CD14-positive monocyte (primary cell): Measurements from ENCODE around the gene SETD4. TPM values are rescaled to one million over a fixed set of nuclear protein-coding genes. Genes with fewer than 3 reads are reported as not detected.

Experiments used
- DNase-seq, 3 donors: peaks; one replicate each; pipeline ENCODE4 v3.0.0-alpha.2; 2011 to 2022
- H2AFZ ChIP-seq: 2 replicates; pipeline ENCODE4 v1.6.0; 2012; ENCODE audit warnings: mild to moderate bottlenecking, low read depth, low read length, inconsistent platforms; ENCODE audit not compliant: insufficient read depth, poor library complexity, severe bottlenecking
- H3K27ac ChIP-seq, 2 donors: 1 replicate in 1 of 2; 2 replicates in 1 of 2; pipeline ENCODE4 v1.5.1; 2012 to 2013; ENCODE audit warnings: low read length in 2 of 2, control low read depth in 1 of 2, inconsistent platforms in 1 of 2, low read depth in 1 of 2, mild to moderate bottlenecking in 1 of 2
- H3K27me3 ChIP-seq, 2 donors: one replicate each; pipeline versions ENCODE4 v1.6.0 to v1.6.1; 2011 to 2013; ENCODE audit warnings: low read length in 2 of 2; ENCODE audit not compliant: control insufficient read depth in 2 of 2, insufficient read depth in 2 of 2
- H3K36me3 ChIP-seq, 2 donors: replicated peaks in 1 of 2; 1 replicate in 1 of 2; 2 replicates in 1 of 2; pipeline versions ENCODE4 v1.5.1 to v1.6.1; 2012 to 2013; ENCODE audit warnings: low read length in 2 of 2, control low read depth in 1 of 2, inconsistent platforms in 1 of 2, mild to moderate bottlenecking in 1 of 2; ENCODE audit not compliant: insufficient read depth in 2 of 2, control insufficient read depth in 1 of 2
- H3K4me1 ChIP-seq, 2 donors: 1 replicate in 1 of 2; 2 replicates in 1 of 2; pipeline versions ENCODE4 v1.5.1 to v1.6.1; 2012 to 2013; ENCODE audit warnings: low read length in 2 of 2, control low read depth in 1 of 2, inconsistent platforms in 1 of 2, mild to moderate bottlenecking in 1 of 2, moderate library complexity in 1 of 2; ENCODE audit not compliant: insufficient read depth in 2 of 2, control insufficient read depth in 1 of 2
- H3K4me2 ChIP-seq: replicated peaks from 2 replicates; pipeline ENCODE3; 2012; ENCODE audit warnings: low read length, moderate library complexity, mild to moderate bottlenecking; ENCODE audit not compliant: poor library complexity, severe bottlenecking; ENCODE audit errors: extremely low read depth
- H3K4me3 ChIP-seq, 3 experiments: fragments of 200-600 bp in 1 of 3; sonication (generic) in 1 of 3; replicated peaks in 1 of 3; 1 replicate in 2 of 3; 2 replicates in 1 of 3; pipeline ENCODE4 v1.5.1; 2011 to 2013; ENCODE audit warnings: low read length in 3 of 3, mild to moderate bottlenecking in 3 of 3, control low read depth in 2 of 3, low read depth in 2 of 3, inconsistent platforms in 1 of 3, moderate library complexity in 1 of 3
- H3K79me2 ChIP-seq: 2 replicates; pipeline ENCODE4 v1.6.0; 2012; ENCODE audit warnings: mild to moderate bottlenecking, control low read depth, inconsistent platforms, low read length, moderate library complexity; ENCODE audit not compliant: insufficient read depth
- H3K9ac ChIP-seq: 2 replicates; pipeline ENCODE4 v1.6.0; 2017; ENCODE audit warnings: low read length, mild to moderate bottlenecking; ENCODE audit not compliant: insufficient read depth, poor library complexity, severe bottlenecking
- H3K9me3 ChIP-seq, 2 donors: replicated peaks in 1 of 2; 1 replicate in 1 of 2; 2 replicates in 1 of 2; pipeline versions ENCODE4 v1.5.1 to v1.6.1; 2012 to 2013; ENCODE audit warnings: low read length in 2 of 2, control low read depth in 1 of 2; ENCODE audit not compliant: control insufficient read depth in 1 of 2, insufficient read depth in 1 of 2
- H4K20me1 ChIP-seq: 2 replicates; pipeline ENCODE4 v1.6.0; 2012; ENCODE audit warnings: mild to moderate bottlenecking, low read length, control low read depth, moderate library complexity; ENCODE audit not compliant: insufficient read depth
- H3K27ac Mint-ChIP-seq, 7 donors: one replicate each; pipeline ENCODE4 v1.8.0; 2020; ENCODE audit warnings: mild to moderate bottlenecking in 7 of 7, mixed read lengths in 7 of 7, moderate library complexity in 6 of 7, inconsistent platforms in 2 of 7
- H3K27me3 Mint-ChIP-seq, 3 donors: one replicate each; pipeline ENCODE4 v1.8.0; 2021 to 2022; ENCODE audit warnings: low read depth in 3 of 3, mild to moderate bottlenecking in 3 of 3, mixed read lengths in 3 of 3, moderate library complexity in 3 of 3, inconsistent platforms in 1 of 3
- H3K36me3 Mint-ChIP-seq, 2 donors: one replicate each; pipeline ENCODE4 v1.8.0; 2020; ENCODE audit warnings: mixed read lengths in 2 of 2, inconsistent platforms in 1 of 2, mild to moderate bottlenecking in 1 of 2
- H3K4me1 Mint-ChIP-seq: one replicate; pipeline ENCODE4 v1.8.0; 2020; ENCODE audit warnings: mild to moderate bottlenecking, mixed read lengths
- H3K4me3 Mint-ChIP-seq, 2 donors: one replicate each; pipeline ENCODE4 v1.8.0; 2020; ENCODE audit warnings: mild to moderate bottlenecking in 2 of 2, mixed read lengths in 2 of 2, moderate library complexity in 1 of 2
- H3K9me3 Mint-ChIP-seq, 7 donors: one replicate each; pipeline ENCODE4 v1.8.0; 2020 to 2022; ENCODE audit warnings: mixed read lengths in 7 of 7, mild to moderate bottlenecking in 6 of 7, moderate library complexity in 6 of 7, inconsistent platforms in 2 of 7
- WGBS: methylation state at CpG from one replicate; pipeline ENCODE4 v1.1.5; 2013; ENCODE audit warnings: missing lambda C conversion rate; ENCODE audit not compliant: insufficient coverage; 5-methylcytosine and 5-hydroxymethylcytosine counted together
- intact Hi-C, 2 donors: fragments of 100-400 bp; cut with micrococcal nuclease; formaldehyde crosslinking; loops; one replicate each; pipeline versions ENCODE4 v1.15.0 to v1.15.1; 2023
- polyA plus RNA-seq, 3 donors: library from polyadenylated mRNA; depleted of rRNA in 1 of 3; unstranded in 2 of 3; stranded (reverse) in 1 of 3; fragments of 300-500 nt in 2 of 3; fragments of >200 nt in 1 of 3; fragmentation: Illumina TruSeq in 2 of 3; gene quantifications; 1 replicate in 2 of 3; 2 replicates in 1 of 3; pipeline ENCODE4 v1.2.3, GENCODE V29; 2012 to 2021
- TF ChIP-seq, protein P1 (sequence below): fragments of 200-600 bp; IDR thresholded peaks from one replicate; pipeline ENCODE4 v1.8.0; 2022; ENCODE audit warnings: antibody characterized with exemption, mild to moderate bottlenecking

SETD4 gene
- polyA plus RNA-seq, 3 donors, result 4.1 to 10.8 (median 4.3) TPM

- H3K9me3 Mint-ChIP-seq, result peaks cover 13 to 24% (median 18%) of the 10 kb centered on the region in 7 donors
- no peak overlapping the region for H3K27ac Mint-ChIP-seq
- Histone ChIP-seq H3K4me3 (no peak overlapping the region), H3K27ac (no peak overlapping the region), H3K36me3 (no peaks in the 10 kb centered on the region), H3K4me1 (no peaks in the 10 kb centered on the region), H3K27me3 (no peaks in the 10 kb centered on the region), H3K9me3 (peaks cover 19 to 24% of the 10 kb centered on the region in 2 donors), H4K20me1 (no peaks in the 10 kb centered on the region), H3K9ac (no peak overlapping the region), H3K4me2 (no peak overlapping the region), H2AFZ (no peak overlapping the region), H3K79me2 (no peaks in the 10 kb centered on the region)
- no CpG with 5 or more reads among the region's 3 CpGs for WGBS
- DNase-seq, result no peak
- H3K4me3 Mint-ChIP-seq, result no peak overlapping the region
- no peaks in the 10 kb centered on the region for H3K4me1 Mint-ChIP-seq
- H3K27me3 Mint-ChIP-seq, result peaks cover 0 to 2% (median 0%) of the 10 kb centered on the region in 3 donors
- intact Hi-C loops, result no loop called here
- TF ChIP-seq, protein P1, sequence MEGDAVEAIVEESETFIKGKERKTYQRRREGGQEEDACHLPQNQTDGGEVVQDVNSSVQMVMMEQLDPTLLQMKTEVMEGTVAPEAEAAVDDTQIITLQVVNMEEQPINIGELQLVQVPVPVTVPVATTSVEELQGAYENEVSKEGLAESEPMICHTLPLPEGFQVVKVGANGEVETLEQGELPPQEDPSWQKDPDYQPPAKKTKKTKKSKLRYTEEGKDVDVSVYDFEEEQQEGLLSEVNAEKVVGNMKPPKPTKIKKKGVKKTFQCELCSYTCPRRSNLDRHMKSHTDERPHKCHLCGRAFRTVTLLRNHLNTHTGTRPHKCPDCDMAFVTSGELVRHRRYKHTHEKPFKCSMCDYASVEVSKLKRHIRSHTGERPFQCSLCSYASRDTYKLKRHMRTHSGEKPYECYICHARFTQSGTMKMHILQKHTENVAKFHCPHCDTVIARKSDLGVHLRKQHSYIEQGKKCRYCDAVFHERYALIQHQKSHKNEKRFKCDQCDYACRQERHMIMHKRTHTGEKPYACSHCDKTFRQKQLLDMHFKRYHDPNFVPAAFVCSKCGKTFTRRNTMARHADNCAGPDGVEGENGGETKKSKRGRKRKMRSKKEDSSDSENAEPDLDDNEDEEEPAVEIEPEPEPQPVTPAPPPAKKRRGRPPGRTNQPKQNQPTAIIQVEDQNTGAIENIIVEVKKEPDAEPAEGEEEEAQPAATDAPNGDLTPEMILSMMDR, result no peak
- peaks cover 0 to 6% of the 10 kb centered on the region in 2 donors for H3K36me3 Mint-ChIP-seq
Measured at GRCh38 chr21:36089946-36090345, 29.6 kb upstream of the SETD4 start.

DNA sequence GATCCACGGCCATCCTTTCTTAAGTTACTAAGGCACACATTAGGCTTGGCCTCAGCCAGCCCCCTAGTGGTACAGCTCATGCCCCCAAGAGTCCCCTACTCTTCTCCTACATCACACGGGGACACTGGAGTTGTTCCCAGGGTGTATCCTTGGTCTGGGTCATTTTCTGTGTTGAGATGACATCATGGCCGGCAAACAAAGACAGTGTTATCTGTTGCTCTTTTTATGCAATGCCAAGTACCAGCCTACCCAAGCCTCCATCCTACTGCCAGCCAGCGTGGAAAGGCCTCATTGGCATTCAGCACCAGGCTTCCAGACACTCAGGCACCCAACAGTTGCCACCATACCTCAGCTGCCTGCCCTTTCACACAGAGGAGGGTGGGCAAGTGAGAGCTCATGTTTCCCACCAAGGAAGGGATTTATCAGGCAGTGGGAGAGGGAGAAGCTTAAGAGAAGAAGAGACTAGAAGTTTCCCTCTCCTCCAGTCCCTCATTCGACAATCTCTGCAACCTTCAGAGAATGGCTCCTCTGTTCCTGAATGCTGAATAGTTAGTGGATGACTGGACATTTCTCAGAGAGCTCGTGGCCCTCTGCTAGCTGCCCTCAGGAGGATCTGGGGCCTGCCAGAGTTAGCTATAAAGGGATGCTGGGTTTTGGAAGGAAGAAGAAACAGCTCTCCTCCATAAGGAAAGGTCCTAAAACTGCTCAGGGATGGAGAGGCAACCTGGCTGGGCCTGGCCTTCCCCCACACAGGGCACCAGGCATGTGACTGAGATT, 27.2 kb upstream of the SETD4 start:
- Histone ChIP-seq H3K4me1 (no peaks in the 10 kb centered on the region), H3K9ac (no peak overlapping the region), H3K27me3 (no peaks in the 10 kb centered on the region), H3K27ac (no peak overlapping the region), H3K36me3 (no peaks in the 10 kb centered on the region), H3K79me2 (no peaks in the 10 kb centered on the region), H3K9me3 (peaks cover 2% of the 10 kb centered on the region in 2 donors), H3K4me2 (no peak overlapping the region), H2AFZ (no peak overlapping the region), H4K20me1 (no peaks in the 10 kb centered on the region), H3K4me3 (no peak overlapping the region)
- no peak for DNase-seq
- H3K27me3 Mint-ChIP-seq, result no peaks in the 10 kb centered on the region
- no peak overlapping the region for H3K4me3 Mint-ChIP-seq
- H3K27ac Mint-ChIP-seq, result no peak overlapping the region
- TF ChIP-seq, protein P1, result no peak
- WGBS, result 60% methylated on average over 1 of the region's 6 CpGs
- no peaks in the 10 kb centered on the region for H3K4me1 Mint-ChIP-seq
- no peaks in the 10 kb centered on the region for H3K36me3 Mint-ChIP-seq
- H3K9me3 Mint-ChIP-seq, result peaks cover 0 to 2% (median 0%) of the 10 kb centered on the region in 7 donors
- intact Hi-C loops, result no loop called here
